Chondrocyte (in vitro differentiated cells): ENCODE results near the gene NOXO1. TPM values are rescaled to one million over a fixed set of nuclear protein-coding genes. Genes with fewer than 3 reads are reported as not detected.

Experiments used
- DNase-seq: peaks from one replicate; pipeline ENCODE4 v3.0.0; 2021; ENCODE audit warnings: mixed read lengths, low spot score
- H3K27ac Mint-ChIP-seq: one replicate; pipeline ENCODE4 v1.8.0; 2021; ENCODE audit warnings: mild to moderate bottlenecking, moderate library complexity, mixed read lengths; ENCODE audit not compliant: unreplicated experiment
- H3K27me3 Mint-ChIP-seq: 2 replicates; pipeline ENCODE4 v1.8.0; 2021; ENCODE audit warnings: low read depth, mixed read lengths
- H3K36me3 Mint-ChIP-seq: 2 replicates; pipeline ENCODE4 v1.8.0; 2021; ENCODE audit warnings: low read depth, mixed read lengths
- H3K4me1 Mint-ChIP-seq: 2 replicates; pipeline ENCODE4 v1.8.0; 2021; ENCODE audit warnings: low read depth, mild to moderate bottlenecking, mixed read lengths
- H3K4me3 Mint-ChIP-seq: one replicate; pipeline ENCODE4 v1.8.0; 2021; ENCODE audit warnings: mild to moderate bottlenecking, moderate library complexity, mixed read lengths; ENCODE audit not compliant: unreplicated experiment
- H3K9me3 Mint-ChIP-seq: 2 replicates; pipeline ENCODE4 v1.8.0; 2021; ENCODE audit warnings: low read depth, mixed read lengths
- total RNA-seq: library from RNA; stranded (reverse); gene quantifications from 3 replicates; pipeline ENCODE4 v1.2.1, GENCODE V29; 2021
- TF ChIP-seq, protein P1 (sequence below): fragments of 200-600 bp; sonication (generic); IDR thresholded peaks from 2 replicates; pipeline ENCODE4 v1.5.0; 2021; ENCODE audit warnings: antibody characterized with exemption, mild to moderate bottlenecking, moderate library complexity

The NOXO1 gene
- total RNA-seq, 1 donor from 2014 or later = 0.25 TPM

DNA sequence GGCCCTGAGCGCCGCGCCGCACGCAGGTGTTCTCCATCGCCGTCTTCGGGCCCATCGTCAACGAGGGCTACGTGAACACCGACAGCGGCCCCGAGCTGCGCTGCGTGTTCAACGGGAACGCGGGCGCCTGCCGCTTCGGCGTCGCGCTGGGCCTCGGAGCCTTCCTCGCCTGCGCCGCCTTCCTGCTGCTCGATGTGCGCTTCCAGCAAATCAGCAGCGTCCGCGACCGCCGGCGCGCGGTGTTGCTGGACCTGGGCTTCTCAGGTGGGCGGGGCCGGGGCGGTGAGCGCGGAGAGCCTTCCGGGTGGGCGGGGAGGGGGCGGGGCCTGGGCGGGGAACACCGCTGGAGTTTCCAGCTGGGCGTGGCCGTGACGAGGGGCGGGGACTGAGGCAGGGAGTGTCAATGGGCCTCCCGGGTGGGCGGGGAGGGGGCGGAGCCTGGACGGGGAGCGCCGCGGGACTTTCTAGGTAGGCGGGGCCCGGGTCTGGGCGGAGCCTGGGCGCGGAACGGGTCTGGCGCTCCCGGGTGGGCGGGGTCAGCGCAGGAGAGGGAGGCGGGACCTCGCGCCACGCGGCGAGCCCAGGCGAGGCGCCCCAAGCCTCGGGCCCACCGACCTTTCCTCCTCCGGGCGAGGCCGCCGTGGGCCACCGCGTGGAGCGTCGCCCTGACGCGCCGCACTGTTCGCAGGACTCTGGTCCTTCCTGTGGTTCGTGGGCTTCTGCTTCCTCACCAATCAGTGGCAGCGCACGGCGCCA, 10.9 kb upstream of the NOXO1 start:
- Mint-ChIP-seq H3K27me3 (peaks cover 14% of the 10 kb centered on the region), H3K27ac (no peak overlapping the region), H3K4me3 (peak overlapping the region; percentile 36), H3K36me3 (peaks cover 2% of the 10 kb centered on the region), H3K4me1 (peaks cover 5% of the 10 kb centered on the region), H3K9me3 (no peaks in the 10 kb centered on the region)
- TF ChIP-seq, protein P1, sequence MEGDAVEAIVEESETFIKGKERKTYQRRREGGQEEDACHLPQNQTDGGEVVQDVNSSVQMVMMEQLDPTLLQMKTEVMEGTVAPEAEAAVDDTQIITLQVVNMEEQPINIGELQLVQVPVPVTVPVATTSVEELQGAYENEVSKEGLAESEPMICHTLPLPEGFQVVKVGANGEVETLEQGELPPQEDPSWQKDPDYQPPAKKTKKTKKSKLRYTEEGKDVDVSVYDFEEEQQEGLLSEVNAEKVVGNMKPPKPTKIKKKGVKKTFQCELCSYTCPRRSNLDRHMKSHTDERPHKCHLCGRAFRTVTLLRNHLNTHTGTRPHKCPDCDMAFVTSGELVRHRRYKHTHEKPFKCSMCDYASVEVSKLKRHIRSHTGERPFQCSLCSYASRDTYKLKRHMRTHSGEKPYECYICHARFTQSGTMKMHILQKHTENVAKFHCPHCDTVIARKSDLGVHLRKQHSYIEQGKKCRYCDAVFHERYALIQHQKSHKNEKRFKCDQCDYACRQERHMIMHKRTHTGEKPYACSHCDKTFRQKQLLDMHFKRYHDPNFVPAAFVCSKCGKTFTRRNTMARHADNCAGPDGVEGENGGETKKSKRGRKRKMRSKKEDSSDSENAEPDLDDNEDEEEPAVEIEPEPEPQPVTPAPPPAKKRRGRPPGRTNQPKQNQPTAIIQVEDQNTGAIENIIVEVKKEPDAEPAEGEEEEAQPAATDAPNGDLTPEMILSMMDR = no peak
- no peak for DNase-seq

DNA sequence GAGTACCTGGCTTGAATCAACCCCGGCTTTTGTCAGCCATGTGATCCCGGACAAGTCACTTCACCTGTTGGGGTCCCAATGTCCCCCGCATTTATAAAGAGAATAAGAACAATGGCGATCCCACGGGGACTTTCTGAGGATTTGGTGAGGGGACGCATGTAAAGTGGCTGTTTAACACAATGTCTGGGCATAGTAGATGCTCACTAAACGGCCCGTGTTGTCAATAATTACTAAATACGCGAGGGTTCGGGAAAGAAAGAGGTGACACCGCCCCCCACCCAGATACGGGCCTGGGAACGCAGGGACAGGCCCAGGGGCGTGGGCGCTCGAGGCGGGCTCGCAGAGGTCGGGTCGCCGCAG, 10.3 kb upstream of the NOXO1 start:
- H3K36me3 Mint-ChIP-seq = peaks cover 3% of the 10 kb centered on the region
- H3K9me3 Mint-ChIP-seq = no peaks in the 10 kb centered on the region
- peaks cover 14% of the 10 kb centered on the region for H3K27me3 Mint-ChIP-seq
- no peak overlapping the region for H3K4me3 Mint-ChIP-seq
- TF ChIP-seq, protein P1 = no peak
- H3K27ac Mint-ChIP-seq = no peak overlapping the region
- DNase-seq = no peak
- H3K4me1 Mint-ChIP-seq = peaks cover 5% of the 10 kb centered on the region

- Mint-ChIP-seq H3K4me3 (no peak overlapping the region), H3K36me3 (peaks cover 4% of the 10 kb centered on the region), H3K9me3 (no peaks in the 10 kb centered on the region), H3K27me3 (peaks cover 14% of the 10 kb centered on the region), H3K4me1 (peaks cover 5% of the 10 kb centered on the region), H3K27ac (no peak overlapping the region)
- TF ChIP-seq, protein P1 = no peak
- DNase-seq = no peak
Observed at GRCh38 chr16:1991135-1991551, 9.9 kb upstream of the NOXO1 start.

DNA sequence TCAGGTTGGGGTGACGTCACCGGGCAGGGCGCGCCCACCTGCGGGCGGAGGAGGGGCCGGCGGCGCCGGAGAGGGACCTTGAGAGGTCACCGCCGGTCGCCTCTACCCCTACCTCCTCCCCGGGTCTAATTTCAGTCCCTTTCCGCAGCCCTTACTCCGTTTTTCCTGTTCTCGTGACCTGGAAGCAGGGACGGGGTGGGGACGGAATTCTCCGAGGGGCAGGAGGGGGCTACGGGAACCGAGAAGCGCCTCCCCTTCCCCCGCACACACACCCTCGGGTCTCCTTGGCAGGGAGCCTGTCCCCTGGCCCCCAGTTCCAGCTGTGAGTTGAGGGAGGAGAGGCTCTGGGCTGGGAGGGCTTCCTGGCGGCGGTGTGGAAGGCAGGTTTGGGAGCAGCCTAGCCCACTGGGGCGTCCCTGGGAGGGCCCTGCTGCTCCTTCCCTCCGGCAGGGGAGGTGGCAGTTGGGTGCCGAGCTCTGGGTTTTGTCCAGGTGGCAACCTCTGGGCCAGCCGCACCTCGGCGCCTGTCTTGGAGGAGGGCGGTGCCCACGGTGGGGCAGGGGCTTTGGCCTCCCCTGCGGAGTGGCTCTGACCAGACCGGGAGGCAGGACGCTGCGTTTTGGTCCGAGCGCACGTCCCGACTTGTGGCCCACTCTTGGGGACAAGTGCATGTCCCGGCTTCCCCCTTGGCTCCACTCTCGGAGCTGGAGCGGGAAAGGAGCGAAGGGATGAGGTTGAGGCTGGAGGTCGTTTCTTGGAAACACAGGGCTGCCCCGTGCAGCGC, 9.3 kb upstream of the NOXO1 start:
- Mint-ChIP-seq H3K4me1 (peaks cover 5% of the 10 kb centered on the region), H3K27me3 (peaks cover 14% of the 10 kb centered on the region), H3K27ac (no peak overlapping the region), H3K9me3 (no peaks in the 10 kb centered on the region), H3K4me3 (peak overlapping the region; percentile 6), H3K36me3 (peaks cover 4% of the 10 kb centered on the region)
- TF ChIP-seq, protein P1 = no peak
- DNase-seq = no peak

DNA sequence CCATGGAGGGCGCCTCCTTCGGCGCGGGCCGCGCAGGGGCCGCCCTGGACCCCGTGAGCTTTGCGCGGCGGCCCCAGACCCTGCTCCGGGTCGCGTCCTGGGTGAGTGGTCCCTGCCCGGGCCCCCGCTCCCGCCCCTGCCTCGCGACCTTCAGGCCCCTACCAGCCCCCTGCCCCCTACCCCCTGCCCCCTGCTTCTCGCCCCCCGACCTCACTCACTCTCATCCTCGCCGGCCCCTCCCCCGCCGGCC, 8.8 kb upstream of the NOXO1 start:
- Mint-ChIP-seq H3K4me1 (peaks cover 9% of the 10 kb centered on the region), H3K27ac (no peak overlapping the region), H3K27me3 (peaks cover 14% of the 10 kb centered on the region), H3K36me3 (peaks cover 2% of the 10 kb centered on the region), H3K4me3 (no peak overlapping the region), H3K9me3 (no peaks in the 10 kb centered on the region)
- DNase-seq = no peak
- TF ChIP-seq, protein P1 = no peak
